Right kidney (tissue), 9 donors: ENCODE measurements around the gene SENP8.
"Not testable (repeated sequence)": the region's sequence is repeated elsewhere in the genome, so short reads cannot be mapped to it uniquely, and the experiment has no call there.

Experiments used
- DNase-seq: peaks from one replicate; pipeline ENCODE4 v3.0.0-alpha.2; 2016
- long read RNA-seq, 8 donors: transcript quantifications; one replicate each; lab custom pipeline, GENCODE V29; 2026

SENP8 gene
- long read RNA-seq, donor 1, full-length matches to known transcripts, result 5 of 5 reads
- long read RNA-seq, donor 1, partial matches to known transcripts, result 0 of 5 reads
- long read RNA-seq, donor 1, other reads (novel, unspliced or antisense), result 0 of 5 reads
- long read RNA-seq, donor 2, full-length matches to known transcripts, result 2 of 2 reads
- long read RNA-seq, donor 2, partial matches to known transcripts, result 0 of 2 reads
- long read RNA-seq, donor 2, other reads (novel, unspliced or antisense), result 0 of 2 reads
- long read RNA-seq, donor 3, result 0 reads
- long read RNA-seq, donor 4, full-length matches to known transcripts, result 2 of 2 reads
- long read RNA-seq, donor 4, partial matches to known transcripts, result 0 of 2 reads
- long read RNA-seq, donor 4, other reads (novel, unspliced or antisense), result 0 of 2 reads
- long read RNA-seq, donor 5, full-length matches to known transcripts, result 2 of 2 reads
- long read RNA-seq, donor 5, partial matches to known transcripts, result 0 of 2 reads
- long read RNA-seq, donor 5, other reads (novel, unspliced or antisense), result 0 of 2 reads
- long read RNA-seq, donor 6, full-length matches to known transcripts, result 2 of 2 reads
- long read RNA-seq, donor 6, partial matches to known transcripts, result 0 of 2 reads
- long read RNA-seq, donor 6, other reads (novel, unspliced or antisense), result 0 of 2 reads
- long read RNA-seq, donor 7, result 0 reads
- long read RNA-seq, donor 8, full-length matches to known transcripts, result 7 of 7 reads
- long read RNA-seq, donor 8, partial matches to known transcripts, result 0 of 7 reads
- long read RNA-seq, donor 8, other reads (novel, unspliced or antisense), result 0 of 7 reads

DNA sequence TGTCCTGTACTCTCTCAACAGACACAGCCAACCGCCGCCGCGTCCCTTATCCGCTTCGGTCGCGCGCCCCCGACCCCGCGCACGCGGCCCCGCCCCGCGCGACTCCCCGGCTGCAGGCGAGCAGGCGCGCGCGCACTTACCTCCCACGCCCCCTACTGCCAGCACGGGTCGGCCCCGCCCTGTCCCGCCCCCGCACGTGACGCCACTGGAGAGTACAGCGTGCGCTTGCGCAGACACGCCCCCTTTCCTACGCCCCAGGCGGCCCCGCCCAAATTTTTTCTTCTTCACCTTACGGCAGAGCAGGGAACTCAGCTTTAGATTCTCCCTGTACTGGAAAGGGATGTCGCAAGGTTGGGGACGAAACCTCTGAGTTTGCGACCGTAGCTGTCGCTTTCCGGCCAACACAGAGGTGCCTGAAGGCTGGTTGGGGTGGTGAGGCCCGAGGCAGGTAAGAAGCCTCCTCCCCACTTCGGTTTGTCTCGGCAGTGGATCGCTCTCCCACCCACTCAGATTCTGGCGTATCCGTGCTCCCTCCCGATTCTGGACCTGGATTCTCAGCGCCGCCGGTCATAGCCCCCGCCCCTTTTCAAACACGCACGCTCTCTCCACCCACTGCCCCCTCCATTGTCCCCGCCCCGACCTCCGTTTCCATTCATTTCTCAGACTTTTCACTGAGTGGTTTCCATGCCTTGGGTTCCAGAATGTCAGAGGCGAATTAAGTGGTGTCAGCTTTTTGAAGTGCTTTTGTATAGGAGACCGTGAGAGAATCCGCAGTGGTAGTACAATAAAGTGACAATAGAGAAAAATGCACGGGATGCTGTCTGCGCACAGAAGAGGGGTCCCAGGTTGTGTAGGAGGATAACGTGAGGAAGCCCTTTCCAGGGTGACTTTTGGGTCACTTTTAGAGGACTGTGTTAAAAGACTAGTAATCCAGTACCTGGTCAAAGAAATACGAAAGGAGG lies at the start of gene SENP8, which contains the start of gene MYO9A:
Gene SENP8, plus strand, starts transcription at position 387 of the 962 bp plus-strand sequence. CDS start 21,221 bp downstream, outside the sequence.
Gene MYO9A, minus strand, starts transcription at position 134 of the 962 bp plus-strand sequence. CDS start 71,587 bp downstream, outside the sequence.
- DNase-seq, result peak; percentile 98

DNA sequence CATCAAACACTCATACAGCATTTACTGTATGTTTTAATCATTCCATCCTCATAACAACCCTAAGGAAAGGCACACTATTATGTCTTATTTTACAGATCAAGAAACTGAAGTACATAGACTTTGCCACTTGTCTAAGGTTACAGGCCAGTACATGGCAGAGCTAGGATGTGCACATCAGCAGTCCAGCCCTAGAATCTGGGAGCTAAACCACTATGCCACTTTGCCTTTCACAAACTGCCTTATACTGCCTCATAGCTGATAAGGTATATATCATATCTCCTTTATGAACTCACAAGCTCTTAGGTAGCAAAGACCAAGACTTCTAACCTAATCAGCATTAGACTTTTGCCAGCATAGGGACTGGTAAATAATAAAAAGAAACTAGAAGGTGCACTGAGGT lies 49.3 kb upstream of the SENP8 start:
- DNase-seq, result no peak

DNA sequence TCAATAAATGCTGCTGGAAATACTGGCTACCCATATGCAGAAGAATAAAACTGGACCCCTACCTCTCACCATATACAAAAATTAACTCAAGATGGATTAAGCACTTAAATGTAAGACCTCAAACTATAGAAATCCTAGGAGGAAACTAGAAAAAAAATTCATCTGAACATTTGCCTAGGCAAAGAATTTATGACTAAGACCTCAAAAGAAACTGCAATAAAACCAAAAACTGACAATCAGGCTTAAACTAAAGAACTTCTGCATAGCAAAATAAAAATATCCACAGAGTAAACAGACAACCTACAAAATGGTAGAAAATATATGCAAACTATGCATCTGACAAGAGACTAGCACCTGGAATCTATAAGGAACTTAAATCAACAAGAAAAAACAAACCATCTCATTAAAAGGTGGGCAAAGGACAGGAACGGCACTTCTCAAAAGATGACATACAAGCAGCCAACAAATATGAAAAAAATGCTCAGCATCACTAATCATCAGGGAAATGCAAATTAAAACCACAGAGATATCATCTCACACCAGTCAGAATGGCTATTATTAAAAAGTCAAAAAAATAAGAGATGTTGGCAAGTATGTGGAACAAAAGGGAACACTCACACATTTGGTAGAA lies 47.3 kb upstream of the SENP8 start:
- DNase-seq, result no peak

DNA sequence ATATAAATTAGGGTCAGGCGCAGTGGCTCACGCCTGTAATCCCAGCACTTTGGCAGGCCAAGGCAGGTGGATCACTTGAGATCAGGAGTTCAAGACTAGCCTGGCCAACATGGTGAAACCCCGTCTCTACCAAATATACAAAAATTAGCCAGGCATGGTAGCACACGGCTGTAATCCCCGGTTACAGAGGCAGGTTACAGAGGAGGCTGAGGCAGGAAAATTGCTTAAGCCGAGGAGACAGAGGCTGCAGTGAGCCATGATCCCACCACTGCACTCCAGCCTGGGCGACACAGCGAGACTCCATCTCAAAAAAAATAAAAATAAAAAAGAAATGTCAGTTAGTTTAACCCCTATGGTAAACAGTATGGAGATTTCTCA lies 46.8 kb upstream of the SENP8 start:
- DNase-seq, result not testable (repeated sequence)

DNA sequence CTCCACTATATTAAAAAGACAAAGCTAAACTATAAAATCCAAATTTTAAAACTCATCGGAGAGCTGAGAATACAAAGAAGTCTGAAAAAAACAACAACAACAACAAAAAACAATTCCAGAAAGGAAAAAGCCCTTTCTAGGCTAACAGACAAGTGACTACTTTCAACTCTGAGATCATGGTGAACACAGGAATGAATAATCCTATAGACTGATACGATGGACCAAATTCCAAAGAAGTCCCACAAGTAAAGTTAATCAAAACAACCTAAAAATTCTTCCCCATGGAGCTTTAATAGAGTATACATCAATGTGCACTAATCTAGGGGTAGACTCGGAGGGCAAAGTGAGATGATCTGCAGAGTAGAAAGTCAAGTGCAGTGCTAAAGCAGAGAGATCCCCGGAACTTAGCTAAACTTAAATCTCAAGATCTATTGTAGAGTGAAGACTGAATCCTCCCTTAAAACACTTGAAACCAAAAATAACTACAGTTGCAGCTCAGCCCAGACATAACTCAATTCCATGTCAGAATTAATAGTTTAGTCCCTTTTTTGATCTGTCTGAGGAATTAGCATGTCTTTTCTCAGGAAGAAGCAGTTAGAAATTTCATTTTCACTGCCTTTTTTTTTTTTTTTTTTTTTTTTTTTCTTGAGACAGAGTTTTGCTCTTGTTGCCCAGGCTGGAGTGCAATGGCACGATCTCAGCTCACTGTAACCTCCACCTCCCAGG lies 43.7 kb upstream of the SENP8 start:
- DNase-seq, result no peak

DNA sequence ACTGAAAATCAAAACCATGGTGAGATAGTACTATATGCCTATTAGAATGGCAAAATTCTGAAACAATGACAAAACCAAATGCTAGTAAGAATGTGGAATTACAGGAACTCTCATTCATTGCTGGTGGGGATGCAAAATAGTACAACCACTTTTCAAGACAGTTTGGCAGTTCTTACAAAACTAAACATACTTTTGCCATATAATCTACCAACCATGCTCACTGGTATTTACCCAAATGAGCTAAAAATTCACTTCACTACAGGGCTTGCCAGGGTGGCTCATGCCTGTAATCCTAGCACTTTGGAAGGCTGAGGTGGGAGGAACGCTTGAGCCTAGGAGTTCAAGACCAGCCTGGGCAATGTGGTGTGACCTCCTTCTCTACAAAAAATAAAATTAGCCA lies 40.3 kb upstream of the SENP8 start:
- DNase-seq, result no peak

DNA sequence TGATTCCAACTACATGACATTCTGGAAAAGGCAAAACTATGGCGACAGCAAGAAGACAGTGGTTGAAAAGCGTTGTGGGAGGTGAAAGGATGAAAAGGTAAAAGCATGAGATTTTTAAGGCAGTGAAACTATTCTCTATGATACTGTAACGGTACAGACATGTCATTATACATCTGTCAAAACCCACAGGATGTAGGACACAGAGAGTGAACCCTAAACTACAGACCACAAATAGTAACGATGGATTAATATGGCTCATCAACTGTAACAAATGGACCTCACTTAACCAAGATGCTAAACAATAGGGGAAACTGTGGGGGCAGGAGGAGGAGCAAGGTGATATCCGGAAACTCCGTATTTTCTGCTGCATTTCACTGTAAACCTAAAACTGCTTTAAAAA lies 39.3 kb upstream of the SENP8 start:
- no peak for DNase-seq

DNA sequence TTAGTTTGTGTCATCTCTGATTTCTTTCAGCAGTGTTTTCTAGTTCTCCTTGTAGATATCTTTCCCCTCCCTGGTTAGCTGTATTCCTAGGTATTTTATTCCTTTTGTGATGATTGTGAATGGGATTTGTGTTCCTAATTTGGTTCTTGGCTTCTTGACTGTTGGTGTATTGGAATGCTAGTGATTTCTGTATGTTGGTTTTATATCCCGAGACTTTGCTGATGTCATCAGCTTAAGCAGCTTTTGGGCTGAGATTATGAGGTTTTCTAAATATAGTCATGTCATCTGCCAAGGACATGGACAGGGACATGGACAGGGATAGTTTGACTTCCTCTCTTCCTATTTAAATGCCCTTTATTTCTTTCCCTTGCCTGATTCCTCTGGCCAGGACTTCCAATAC lies 36.0 kb upstream of the SENP8 start:
- no peak for DNase-seq

DNA sequence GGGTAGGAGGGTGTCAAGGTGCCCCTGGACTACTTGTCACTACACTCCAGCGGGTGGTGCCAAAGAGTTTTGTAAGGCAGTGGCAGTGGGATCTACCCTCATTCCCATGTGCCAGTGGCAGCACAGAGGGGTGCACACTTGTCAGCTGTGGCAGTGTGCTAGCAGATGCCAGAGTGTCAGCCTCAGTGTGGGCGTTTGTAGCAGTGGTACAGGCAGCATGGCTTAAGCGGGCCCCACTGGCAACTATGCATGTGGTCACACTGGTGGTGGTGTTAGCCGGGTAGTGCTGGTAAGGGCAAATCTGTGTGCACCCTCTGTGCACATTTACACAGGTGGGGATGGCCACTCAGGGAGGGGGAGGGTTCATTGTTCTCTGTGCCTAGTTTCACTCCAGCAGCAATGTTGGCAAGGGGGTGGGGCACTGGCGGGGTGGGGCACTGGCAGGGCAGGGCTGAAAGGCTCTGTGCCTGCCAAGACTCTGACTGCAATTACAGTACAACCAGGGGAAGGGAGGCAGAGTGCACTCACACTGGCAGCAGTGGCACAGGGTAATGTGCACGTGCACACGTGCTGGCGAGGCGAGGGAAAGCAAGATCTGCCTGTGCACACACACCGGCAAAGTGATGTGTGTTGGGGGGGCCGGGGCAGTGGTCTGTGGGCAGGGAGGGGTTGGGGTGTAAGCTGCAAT lies 32.0 kb upstream of the SENP8 start:
- DNase-seq, result no peak

DNA sequence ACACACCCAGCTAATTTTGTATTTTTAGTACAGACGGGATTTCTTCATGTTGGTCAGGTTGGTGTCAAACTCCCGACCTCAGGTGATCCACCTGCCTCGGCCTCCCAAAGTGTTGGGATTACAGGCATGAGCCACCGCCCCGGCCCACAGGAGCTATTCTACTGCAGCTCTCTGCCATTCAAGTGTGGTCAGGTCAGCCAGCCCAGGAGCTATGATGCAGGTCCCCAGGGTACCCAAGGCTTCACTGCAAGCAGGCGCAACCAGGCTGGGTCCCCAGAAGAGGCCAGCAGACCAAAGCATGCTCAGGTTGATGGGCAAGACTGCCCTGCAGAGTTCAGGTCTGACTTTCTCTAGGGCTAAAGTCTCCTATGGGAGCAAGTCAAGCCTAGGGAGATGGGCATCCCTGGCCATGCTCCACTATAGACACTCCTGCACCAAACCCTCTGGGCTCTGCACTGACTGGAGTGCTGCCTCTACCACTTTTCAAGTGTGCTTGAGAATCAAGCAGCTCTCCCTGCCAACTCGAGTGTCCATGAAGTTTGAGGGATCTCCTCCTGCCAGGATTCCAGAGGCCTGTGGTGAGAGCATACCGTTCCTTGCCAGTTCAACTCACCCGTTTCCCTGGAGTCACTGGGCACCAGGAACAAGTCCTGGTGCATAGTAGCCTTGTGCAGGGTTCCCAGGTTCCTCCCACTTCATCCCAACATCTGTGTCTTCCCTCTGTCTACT lies 31.1 kb upstream of the SENP8 start:
- DNase-seq, result no peak

DNA sequence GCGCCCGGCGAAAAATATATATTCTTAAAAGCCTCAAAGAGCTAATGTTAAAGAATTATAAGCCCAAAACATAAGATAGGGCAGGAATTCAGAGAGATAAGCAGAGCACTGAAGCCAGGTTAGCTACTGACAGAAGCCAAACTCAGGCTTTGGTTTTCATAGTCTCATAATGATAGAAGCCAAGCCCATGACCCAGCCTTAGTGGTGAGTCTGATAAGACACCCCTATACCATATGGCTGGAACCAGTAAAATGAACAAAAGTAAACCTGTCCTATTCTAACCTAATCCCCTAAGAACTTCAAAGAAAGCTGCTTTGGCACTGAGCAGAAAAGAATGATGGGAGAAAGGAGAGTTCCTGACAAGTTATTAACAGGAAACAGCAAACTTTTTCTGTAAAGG lies 26.2 kb upstream of the SENP8 start:
- DNase-seq, result no peak

DNA sequence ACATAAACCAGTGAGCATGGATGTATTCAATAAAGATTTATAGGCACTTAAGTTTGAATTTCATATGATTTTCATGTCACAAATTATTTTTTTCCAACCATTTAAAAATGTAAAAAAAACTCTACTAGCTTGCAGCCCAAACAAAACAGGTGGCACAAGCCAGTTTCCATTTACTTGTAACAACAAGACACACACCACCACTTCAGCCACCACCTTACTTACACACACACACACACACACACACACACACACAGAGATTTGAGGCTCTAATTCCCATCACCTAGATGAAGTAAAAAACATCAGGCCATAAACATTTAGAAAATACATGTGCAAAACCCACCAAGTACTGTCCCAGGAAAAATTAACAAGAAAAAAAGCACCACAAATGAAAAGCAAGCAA lies 25.5 kb upstream of the SENP8 start:
- DNase-seq, result no peak

DNA sequence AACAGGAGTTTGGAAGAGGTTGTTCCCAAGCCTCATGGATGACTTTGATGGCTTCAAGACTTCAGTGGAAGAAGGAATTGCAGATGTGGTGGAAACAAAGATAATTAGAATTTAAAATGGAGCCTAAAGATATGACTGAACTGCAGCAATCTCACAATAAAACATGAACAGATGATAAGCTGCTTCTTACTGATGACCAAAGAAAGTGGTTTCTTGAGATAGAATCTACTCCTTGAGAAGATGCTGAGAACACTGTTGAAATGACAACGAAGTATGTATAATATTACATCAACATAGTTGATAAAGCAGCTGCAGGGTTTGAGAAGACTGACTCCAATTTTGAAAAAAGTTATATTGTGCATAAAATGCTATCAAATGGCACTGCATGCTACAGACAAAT lies 21.4 kb upstream of the SENP8 start:
- no peak for DNase-seq

DNA sequence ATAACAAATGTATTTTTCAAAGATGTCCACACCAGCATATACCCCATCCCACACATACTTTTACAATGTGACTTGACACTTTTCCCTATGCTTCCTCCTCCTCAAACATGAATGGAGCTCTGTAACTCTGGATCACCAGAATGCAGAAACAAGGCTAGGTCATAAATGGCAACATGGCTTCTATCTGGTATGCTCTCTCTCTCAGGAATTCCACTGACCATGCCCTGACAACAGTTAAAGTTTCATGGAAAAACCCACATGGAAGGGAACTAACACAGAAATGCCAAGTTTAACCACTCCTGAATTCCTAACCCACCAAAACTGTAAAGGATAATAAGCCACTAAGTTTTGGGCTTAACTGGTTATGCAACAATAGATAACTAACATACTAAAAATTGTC lies 20.2 kb upstream of the SENP8 start:
- no peak for DNase-seq

DNA sequence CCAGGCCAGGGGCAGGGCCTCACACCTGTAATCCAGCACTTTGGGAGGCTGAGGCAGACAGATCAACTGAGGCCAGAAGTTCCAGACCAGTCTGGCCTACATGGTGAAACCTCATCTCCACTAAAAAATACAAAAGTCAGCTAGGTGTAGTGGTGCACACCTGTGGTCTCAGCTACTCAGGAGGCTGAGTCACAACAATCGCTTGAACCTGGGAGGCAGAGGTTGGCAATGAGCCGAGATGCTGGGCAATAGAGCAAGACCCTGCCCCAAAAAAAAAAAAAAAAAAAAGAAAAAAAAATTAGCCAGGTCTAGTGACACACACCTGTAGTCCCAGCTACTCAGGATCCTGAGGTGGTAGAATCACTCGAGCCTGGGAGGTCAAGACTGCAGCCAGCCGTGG lies 19.0 kb upstream of the SENP8 start:
- no peak for DNase-seq

DNA sequence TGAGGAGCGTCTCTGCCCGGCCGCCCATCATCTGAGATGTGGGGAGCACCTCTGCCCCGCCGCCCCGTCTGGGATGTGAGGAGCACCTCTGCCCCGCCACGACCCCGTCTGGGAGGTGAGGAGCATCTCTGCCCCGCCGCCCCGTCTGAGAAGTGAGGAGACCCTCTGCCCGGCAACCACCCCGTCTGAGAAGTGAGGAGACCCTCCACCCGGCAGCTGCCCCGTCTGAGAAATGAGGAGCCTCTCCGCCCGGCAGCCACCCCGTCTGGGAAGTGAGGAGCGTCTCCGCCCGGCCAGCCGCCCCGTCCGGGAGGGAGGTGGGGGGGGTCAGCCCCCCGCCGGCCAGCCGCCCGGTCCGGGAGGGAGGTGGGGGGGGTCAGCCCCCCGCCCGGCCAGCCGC lies 17.7 kb upstream of the SENP8 start:
- not testable (repeated sequence) for DNase-seq

DNA sequence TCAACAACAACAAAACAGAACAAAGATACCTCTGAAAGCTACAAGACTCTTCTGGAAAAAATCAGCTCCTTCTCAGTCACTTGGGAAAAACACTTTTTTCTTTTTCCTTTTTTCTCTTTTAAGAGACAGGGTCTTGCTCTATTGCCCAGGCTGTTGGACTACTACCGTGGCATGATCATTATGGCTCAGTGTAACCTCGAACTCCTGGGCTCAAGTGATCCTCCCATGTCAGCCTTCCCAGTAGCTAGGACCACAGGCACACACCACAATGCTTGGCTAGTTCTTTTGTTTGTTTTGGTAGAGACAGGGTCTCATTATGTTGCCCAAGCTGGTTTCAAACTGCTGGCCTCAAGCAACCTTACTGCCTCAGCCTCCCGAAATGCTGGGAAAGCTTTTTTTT lies 13.1 kb upstream of the SENP8 start:
- no peak for DNase-seq

DNA sequence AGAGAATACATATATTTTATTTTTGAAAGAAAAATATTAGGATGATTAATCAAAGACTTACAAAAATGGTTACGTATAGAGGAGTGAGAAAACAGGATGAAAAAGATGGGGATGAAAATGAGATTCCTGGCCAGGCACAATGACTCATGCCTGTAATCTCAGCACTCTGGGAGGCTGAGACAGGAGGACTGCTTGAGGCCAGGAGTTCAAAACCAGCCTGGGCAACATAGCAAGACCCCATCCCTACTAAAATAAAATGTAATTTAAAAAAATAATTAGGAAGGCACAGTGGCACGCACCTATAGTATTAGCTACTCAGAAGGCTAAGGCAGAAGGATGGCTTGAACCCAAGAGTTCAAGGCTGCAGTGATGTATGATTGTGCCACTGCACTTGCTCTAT lies 12.1 kb upstream of the SENP8 start:
- no peak for DNase-seq

DNA sequence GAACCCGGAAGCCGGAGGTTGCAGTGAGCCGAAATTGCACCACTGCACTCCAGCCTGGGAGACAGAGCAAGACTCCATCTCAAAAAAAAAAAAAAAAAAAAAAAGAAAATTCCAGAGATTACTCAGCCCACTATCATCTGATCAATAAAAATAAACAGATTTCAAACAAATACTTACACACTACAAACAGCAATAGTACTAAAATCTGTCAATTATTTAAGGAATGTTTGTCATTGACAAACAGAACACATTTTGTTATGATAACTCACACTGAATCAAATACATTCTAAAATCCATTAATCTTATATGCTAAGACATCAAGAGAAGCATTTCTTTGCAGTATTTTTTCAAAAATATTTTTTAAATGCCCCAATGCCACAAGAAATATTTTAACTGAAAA lies 7.8 kb upstream of the SENP8 start:
- no peak for DNase-seq

DNA sequence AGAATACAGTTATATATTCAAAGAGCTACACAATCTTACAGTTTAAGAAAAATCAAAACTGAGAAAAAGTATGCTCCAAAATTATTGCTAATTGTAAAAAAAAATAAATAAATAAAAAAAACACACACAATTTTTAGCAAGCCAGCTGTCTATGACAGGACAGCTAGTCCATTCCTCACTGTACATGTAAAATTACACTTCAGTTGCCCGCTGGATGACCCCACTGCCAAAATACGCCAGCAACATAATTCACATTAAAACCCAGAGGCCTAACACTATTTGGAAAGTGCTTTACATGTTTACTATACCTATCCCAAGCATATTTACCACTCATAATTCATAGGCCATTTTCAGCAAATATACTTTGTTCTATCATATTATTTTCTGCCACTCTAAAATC lies 6.1 kb upstream of the SENP8 start:
- no peak for DNase-seq
